ENCODE data around the gene NCLN. TPM values are rescaled to one million over a fixed set of nuclear protein-coding genes. Genes with fewer than 3 reads are reported as not detected.

NCLN gene, protein sequence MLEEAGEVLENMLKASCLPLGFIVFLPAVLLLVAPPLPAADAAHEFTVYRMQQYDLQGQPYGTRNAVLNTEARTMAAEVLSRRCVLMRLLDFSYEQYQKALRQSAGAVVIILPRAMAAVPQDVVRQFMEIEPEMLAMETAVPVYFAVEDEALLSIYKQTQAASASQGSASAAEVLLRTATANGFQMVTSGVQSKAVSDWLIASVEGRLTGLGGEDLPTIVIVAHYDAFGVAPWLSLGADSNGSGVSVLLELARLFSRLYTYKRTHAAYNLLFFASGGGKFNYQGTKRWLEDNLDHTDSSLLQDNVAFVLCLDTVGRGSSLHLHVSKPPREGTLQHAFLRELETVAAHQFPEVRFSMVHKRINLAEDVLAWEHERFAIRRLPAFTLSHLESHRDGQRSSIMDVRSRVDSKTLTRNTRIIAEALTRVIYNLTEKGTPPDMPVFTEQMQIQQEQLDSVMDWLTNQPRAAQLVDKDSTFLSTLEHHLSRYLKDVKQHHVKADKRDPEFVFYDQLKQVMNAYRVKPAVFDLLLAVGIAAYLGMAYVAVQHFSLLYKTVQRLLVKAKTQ
- total RNA-seq (2014; rRNA removed; shearing (Covaris generic); ENCODE audit: low replicate concordance): 55.6 and 68.5 TPM in 2 replicates

DNA sequence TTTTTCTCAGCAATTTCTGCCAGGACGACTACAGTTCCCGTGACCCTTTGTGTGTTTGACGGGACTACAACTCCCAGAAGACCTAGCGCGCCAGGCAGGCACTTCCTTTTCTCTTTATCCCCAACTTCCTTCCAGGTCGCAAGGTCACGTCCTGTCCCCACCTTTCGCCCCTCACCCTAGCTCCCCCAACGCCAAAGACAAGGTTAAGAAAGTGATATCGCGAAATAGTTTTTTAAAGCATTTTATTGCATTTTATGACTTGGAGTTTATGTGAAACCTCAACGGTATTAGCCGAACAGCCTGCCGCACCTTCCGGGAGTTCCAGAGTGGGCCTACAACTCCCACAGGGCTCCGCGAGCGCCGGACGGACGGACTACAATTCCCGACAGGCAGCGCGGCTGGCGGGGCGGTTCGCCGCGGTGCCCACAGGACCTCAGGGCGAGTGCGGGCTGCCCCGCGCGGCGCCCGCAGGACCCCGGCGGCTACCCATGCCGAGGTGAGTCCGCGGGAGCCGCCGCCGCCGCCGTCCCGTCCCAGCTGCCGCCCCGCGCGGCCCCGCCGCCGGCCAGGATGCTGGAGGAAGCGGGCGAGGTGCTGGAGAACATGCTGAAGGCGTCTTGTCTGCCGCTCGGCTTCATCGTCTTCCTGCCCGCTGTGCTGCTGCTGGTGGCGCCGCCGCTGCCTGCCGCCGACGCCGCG, at the start of gene NCLN:
NCLN (plus strand) TSS at position 470 of the 699 bp plus-strand sequence; CDS start at position 571, 101 bp downstream.
- Histone ChIP-seq H3K27me3 (no peaks in the 10 kb centered on the region), H3K4me3 (peak within 1 kb of the TSS; percentile 75), H3K9me3 (no peaks in the 10 kb centered on the region), H3K36me3 (peaks cover 3% of the 10 kb centered on the region; the same call in 1 of the 2 replicates)
- peak; percentile 84 for DNase-seq

DNA sequence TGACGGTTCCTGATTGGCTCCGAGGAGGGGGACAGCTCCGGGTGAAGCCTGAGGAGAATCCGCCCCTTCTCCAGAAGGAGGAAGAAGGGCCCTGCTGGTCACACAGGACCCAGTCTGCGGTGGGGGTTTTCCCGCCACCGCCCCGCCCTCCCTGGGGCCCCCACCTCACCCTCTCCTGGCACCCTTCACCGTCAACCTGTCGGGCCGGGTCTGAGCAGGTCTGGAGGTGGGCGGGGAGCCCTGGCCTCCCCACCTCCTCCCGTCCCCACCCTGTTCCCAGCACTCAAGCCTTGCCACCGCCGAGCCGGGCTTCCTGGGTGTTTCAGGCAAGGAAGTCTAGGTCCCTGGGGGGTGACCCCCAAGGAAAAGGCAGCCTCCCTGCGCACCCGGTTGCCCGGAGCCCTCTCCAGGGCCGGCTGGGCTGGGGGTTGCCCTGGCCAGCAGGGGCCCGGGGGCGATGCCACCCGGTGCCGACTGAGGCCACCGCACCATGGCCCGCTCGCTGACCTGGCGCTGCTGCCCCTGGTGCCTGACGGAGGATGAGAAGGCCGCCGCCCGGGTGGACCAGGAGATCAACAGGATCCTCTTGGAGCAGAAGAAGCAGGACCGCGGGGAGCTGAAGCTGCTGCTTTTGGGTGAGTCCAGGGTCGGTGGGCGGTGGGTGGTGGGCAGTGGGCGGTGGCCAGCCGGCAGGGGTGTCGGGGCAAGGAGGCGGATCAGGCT, 49.6 kb upstream of the NCLN start, which contains the start of gene GNA15:
GNA15 (plus strand) TSS at position 73 of the 723 bp plus-strand sequence; CDS start at position 491, 418 bp downstream.
- Histone ChIP-seq H3K27me3 (no peaks in the 10 kb centered on the region), H3K4me3 (no peak within 1 kb of the TSS), H3K36me3 (no peaks in the 10 kb centered on the region), H3K9me3 (no peaks in the 10 kb centered on the region)
- DNase-seq: no peak

DNA sequence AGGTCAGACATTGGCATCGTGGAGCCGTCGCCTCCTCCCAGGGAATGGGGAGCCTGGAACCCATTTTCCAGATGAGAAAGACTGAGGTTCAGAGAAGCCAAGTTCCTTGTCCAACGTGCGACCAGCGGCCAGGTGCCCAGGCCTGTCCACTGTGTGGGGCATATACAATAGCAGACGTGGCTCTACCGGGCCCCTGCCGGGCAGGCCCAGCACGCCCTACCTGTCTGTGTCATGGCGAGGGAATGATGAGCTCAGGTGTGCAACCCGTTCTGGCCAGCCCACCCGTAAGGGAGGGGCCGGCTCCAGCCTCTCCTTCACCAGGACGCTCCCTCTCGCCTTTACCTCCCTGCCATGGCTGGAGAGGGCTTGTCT, 49.1 kb upstream of the NCLN start:
- H3K4me3 ChIP-seq: no peak overlapping the region
- H3K27me3 ChIP-seq: no peaks in the 10 kb centered on the region
- no peaks in the 10 kb centered on the region for H3K36me3 ChIP-seq
- H3K9me3 ChIP-seq: no peaks in the 10 kb centered on the region
- no peak for DNase-seq

DNA sequence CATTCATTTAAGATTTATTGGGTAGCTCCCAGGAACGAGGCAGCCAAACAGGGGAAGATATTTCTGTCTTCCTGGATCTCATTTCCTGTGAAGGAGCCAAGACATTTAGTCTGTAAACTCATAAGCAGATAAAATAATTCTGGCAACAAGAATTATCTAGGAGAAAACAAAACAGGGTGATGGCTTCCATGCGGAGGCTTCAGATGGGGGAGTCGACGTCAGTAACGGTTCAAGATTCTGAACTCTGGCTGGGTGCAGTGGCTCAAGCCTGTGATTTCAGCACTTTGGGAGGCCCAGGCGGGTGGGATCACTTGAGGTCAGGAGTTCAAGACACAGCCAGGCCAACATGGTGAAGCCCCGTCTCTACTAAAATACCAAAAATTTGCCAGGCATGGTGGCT, 48.6 kb upstream of the NCLN start:
- no peaks in the 10 kb centered on the region for H3K9me3 ChIP-seq
- H3K4me3 ChIP-seq: no peak overlapping the region
- no peaks in the 10 kb centered on the region for H3K27me3 ChIP-seq
- DNase-seq: no peak
- H3K36me3 ChIP-seq: no peaks in the 10 kb centered on the region

DNA sequence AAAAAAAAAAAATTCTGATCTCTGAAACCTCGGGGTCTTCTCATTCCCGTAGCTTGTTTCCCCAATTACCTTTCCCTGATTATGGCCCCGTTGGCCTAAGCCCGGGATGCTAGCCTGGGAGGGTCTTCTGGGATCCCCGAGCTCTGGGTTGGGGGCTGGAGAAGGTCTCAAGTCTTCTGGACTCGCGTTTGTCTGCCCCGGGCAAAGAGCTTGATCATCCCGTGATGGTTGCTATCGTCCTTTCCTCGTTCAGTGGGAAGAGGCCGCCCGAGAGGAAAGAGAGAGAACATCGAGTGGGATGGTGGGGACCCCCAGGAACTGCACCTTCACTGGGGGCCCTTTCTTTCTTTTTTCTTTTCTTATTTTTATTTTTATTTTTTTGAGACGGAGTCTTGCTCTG, 47.5 kb upstream of the NCLN start:
- no peak for DNase-seq
- no peaks in the 10 kb centered on the region for H3K9me3 ChIP-seq
- H3K4me3 ChIP-seq: no peak overlapping the region
- no peaks in the 10 kb centered on the region for H3K36me3 ChIP-seq
- no peaks in the 10 kb centered on the region for H3K27me3 ChIP-seq

DNA sequence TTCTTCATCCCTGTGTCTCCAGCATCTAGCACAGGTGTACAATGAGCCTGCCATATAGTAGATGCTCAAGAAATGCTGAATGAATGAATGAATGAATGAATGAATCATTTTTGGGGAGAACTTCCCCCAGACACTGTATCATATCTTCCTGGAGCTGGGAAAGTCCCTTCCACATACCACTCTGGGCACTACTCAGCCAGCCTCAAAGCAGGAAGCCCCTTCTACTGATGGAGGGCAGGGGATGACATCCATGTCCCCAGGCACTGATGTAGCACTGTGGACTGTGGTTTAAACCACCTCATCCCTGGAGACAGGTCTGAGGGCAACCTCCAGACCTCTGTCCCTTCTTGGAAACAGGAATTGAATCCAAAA, 45.1 kb upstream of the NCLN start:
- no peaks in the 10 kb centered on the region for H3K27me3 ChIP-seq
- H3K9me3 ChIP-seq: no peaks in the 10 kb centered on the region
- no peaks in the 10 kb centered on the region for H3K36me3 ChIP-seq
- no peak overlapping the region for H3K4me3 ChIP-seq
- no peak for DNase-seq

DNA sequence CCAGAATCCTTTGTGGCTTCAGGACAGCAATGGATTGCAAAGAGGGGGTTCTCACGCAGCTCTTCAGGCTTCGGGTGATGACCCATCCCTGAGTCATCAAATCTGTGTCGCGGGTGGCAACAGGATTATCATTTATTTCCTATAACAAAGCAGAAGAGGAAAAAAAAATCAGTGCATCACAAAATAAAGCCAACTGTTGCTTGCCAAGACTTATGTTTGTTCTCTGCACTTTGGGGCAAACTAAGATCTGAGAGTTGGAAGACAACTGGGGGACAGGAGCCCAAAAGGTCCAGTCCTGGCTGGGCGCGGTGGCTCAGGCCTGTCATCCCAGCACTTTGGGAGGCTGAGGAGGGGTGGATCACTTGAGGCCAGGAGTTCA, 43.4 kb upstream of the NCLN start:
- peak; percentile 87 for DNase-seq
- H3K27me3 ChIP-seq: no peaks in the 10 kb centered on the region
- no peaks in the 10 kb centered on the region for H3K36me3 ChIP-seq
- no peak overlapping the region for H3K4me3 ChIP-seq
- H3K9me3 ChIP-seq: no peaks in the 10 kb centered on the region

DNA sequence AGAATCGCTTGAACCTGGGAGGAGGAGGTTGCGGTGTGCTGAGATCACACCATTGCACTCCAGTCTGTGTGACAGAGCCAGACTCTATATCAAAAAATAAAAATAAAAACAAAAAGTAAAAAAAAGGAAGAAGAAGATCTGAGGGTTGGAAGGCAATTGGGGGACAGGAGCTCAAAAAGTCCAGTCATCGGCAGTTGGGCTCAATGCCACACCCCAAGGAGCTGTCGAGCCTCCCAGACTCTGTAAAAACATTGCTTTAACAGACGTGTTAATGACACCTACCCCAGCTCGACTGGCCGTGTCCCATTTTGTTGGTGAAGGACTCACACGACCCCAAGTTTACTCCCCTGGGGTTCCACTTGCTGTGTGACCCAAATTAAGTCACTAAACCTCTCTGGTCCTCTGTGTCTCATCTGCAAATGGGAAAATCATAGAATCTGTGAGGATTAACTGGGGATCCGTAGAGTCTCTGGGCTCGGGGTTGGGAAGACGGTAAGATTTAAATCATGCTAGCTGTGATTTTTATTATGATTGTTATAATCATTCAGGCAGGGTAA, 42.9 kb upstream of the NCLN start:
- H3K4me3 ChIP-seq: no peak overlapping the region
- DNase-seq: no peak
- no peaks in the 10 kb centered on the region for H3K27me3 ChIP-seq
- H3K36me3 ChIP-seq: no peaks in the 10 kb centered on the region
- H3K9me3 ChIP-seq: no peaks in the 10 kb centered on the region

DNA sequence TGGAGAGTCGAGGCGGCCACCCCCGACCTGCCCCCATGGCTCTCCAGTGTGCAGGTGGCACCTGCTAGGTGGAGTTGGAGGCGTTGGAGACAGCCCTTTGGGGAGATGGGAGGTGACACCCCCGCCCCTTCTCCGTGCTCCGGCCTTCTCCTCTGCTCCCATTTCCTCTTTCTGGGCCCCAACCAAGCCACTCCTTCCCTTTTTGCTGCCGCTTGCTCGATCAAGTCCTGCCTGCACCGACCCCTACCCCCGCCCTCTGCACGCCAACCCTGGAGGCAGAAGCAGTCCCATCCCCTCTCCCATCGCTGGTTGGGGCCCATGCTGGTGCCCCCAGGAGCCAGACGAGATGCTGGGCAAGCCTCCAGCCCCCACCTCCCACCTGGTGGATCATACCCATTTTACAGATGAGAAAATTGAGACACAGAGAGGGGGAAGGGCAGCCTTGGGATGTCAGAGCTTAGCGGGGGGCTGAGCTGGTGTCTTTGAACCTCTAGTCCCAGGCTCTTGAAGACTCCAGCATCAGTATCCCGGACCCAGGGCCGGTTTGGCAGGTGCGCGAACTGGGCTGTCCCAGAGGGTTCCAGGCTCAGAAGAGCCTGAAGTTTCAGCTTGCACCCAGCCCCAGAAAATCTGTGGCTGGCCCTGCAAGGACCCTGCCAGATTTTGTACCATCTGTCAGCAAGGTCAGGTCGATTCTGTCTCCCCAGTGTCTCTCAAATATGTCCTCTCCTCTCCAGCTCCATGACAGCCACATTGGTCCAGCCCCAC, 39.6 kb upstream of the NCLN start:
- no peak overlapping the region for H3K4me3 ChIP-seq
- no peaks in the 10 kb centered on the region for H3K27me3 ChIP-seq
- no peaks in the 10 kb centered on the region for H3K9me3 ChIP-seq
- DNase-seq: no peak
- H3K36me3 ChIP-seq: no peaks in the 10 kb centered on the region

DNA sequence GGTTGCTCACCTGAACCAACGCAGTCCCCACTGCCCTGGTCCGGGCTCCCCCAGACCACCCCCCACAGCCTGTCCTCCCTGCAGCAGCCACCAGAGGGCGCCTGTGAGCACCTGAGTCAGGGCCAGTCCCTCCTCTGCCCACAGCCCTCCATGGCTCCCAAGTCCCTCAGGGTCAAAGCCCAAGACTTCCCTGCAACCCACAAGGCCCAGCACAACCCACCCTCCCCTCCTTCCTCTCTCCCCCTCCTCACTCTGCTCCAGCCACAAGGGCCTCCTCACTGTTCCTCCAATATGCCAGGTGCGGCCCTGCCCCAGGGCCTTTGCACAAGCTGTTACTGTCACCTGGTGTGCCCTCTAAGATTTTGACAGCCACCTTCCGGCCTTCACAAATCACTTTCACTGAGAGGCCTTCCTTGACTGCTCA, 39.0 kb upstream of the NCLN start:
- H3K4me3 ChIP-seq: no peak overlapping the region
- no peaks in the 10 kb centered on the region for H3K36me3 ChIP-seq
- H3K27me3 ChIP-seq: no peaks in the 10 kb centered on the region
- H3K9me3 ChIP-seq: no peaks in the 10 kb centered on the region
- DNase-seq: no peak

DNA sequence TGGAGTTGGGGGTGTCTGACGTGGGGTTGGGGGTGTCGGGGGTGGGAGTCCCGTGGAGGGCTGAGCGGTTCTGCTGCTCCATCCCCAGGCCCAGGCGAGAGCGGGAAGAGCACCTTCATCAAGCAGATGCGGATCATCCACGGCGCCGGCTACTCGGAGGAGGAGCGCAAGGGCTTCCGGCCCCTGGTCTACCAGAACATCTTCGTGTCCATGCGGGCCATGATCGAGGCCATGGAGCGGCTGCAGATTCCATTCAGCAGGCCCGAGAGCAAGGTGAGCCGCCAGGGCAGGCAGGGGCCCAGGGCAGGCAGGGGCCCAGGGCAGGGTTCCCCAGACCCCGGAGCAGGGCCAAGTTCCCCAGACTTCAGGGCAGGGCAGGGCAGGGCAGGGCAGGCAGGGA, 37.2 kb upstream of the NCLN start:
- H3K27me3 ChIP-seq: no peaks in the 10 kb centered on the region
- DNase-seq: no peak
- H3K36me3 ChIP-seq: no peaks in the 10 kb centered on the region
- no peak overlapping the region for H3K4me3 ChIP-seq
- no peaks in the 10 kb centered on the region for H3K9me3 ChIP-seq

DNA sequence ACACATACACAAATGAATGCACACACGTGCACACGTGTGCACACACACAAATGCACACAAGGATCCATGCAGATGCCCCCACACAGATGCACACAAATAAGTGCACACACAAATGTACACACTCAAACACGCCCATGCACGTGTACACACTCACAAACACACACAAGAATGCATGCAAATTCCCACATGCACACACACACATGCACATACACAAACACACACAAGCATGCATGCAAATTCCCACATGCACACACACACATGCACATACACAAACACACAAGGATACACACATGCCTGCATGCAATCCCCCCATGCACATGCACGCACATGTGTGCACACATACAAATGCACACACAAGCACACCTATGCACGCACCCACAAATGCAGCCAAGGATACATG, 36.6 kb upstream of the NCLN start:
- Histone ChIP-seq H3K9me3 (no peaks in the 10 kb centered on the region), H3K27me3 (no peaks in the 10 kb centered on the region), H3K36me3 (no peaks in the 10 kb centered on the region), H3K4me3 (no peak overlapping the region)
- DNase-seq: no peak

DNA sequence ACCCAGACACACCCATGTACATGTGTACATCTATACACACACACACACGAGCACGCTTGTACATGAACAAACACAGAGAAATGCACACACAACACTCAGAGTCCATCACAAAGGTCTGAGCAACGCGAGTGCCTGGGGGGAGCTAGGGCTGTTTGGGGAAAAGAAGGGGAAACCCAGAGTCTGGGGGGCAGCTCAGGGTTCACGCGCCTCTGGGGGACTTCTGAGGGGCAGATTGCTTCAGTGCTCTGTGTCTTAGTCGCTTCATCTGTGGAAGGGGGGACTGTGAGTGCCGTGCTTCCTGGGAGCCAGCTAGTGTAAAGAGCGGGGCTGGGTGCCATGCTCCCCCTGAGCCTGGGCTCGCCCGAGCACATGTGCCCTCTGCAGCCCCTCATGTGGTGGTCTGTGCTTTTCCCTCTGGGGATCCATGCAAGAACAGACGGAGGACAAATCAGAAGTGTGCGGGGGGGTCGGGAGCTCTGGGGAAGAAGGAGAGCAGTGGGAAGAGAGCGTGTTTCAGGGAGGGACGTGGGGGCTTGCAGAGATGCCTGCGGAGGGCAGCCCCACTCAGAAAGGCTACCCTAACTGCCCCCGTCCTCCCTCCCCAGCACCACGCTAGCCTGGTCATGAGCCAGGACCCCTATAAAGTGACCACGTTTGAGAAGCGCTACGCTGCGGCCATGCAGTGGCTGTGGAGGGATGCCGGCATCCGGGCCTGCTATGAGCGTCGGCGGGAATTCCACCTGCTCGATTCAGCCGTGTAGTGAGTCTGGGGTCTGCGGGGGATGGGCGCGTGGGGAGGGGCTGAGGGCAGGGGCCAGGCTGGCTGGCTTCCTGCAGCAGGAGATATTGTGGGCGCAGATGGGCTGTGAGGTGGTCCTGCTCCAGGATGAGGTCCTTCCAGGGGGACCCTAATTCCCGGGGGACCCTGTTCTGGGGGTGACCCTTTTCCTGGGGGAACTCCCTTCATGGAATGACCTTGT, 35.9 kb upstream of the NCLN start:
- DNase-seq: no peak
- no peak overlapping the region for H3K4me3 ChIP-seq
- no peaks in the 10 kb centered on the region for H3K27me3 ChIP-seq
- H3K9me3 ChIP-seq: no peaks in the 10 kb centered on the region
- no peaks in the 10 kb centered on the region for H3K36me3 ChIP-seq

DNA sequence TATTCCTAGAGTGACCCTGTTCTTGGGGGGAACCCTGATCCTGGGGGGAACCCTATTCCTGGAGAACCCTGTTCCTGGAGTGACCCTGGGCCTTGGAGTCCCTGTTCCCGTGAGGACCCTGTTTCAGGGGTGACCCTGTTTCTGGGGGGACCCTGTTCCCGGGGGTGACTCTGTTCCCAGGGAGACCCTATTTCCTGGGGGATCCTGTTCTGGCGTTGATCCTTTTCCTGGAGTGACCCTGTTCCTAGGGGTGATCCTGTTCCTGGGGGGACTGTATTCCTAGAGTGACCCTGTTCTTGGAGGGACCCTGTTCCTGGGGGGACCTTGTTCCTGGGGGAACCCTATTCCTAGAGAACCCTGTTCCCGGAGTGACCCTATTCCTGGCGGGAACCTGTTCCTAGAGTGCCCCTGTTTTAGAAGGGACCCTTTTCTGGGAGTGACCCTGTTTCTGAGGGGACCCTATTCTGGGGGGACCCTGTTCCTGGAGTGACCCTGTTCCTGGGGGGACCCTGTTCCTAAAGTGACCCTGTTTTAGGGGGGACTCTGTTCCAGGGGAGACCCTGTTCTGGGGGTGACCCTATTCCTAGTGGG, 34.9 kb upstream of the NCLN start:
- no peak overlapping the region for H3K4me3 ChIP-seq
- no peaks in the 10 kb centered on the region for H3K27me3 ChIP-seq
- DNase-seq: no peak
- no peaks in the 10 kb centered on the region for H3K9me3 ChIP-seq
- H3K36me3 ChIP-seq: no peaks in the 10 kb centered on the region
